H1 (cell line): ENCODE measurements around the gene CDC123.

Source experiments
- CHD1 ChIP-seq: IDR thresholded peaks from 2 replicates; pipeline ENCODE4 v1.6.1; 2012; ENCODE audit warnings: low read depth, low read length, improper control_type of control experiment
- HDAC6 ChIP-seq: IDR thresholded peaks from one replicate; pipeline ENCODE4 v1.7.1; 2012; ENCODE audit warnings: low read depth, mild to moderate bottlenecking, inconsistent platforms, low read length, moderate library complexity
- POLR2AphosphoS5 ChIP-seq: IDR thresholded peaks from 2 replicates; pipeline ENCODE4 v1.6.1; 2011; ENCODE audit warnings: low read depth, low read length
- SP2 ChIP-seq: IDR thresholded peaks from 2 replicates; pipeline ENCODE4 v1.6.1; 2012; ENCODE audit warnings: mild to moderate bottlenecking, low read length, inconsistent platforms

DNA sequence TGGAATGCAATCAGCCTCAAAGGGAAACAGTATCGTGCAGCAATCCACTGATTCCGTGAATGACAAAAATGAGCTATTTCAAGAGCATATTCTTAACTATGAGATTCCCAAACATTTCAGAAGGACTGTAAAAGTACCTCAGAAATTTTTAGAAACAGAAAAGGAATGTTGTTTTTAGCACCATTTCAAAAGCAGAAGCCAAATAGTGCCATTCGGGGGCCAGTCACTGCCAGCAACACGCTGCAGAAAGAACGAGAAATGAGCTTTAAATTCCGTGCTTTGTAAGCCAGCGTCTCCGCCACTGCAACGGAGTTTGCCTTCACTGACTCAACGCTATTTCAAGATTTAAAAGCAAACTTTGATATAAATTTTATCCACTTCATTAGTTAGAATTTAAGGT, 6.6 kb upstream of the CDC123 start:
- TF ChIP-seq HDAC6 (no peak), SP2 (no peak), CHD1 (no peak), POLR2AphosphoS5 (no peak)
